SK-N-SH (cell line): Measurements from ENCODE around the gene CLEC4M. TPM values are rescaled to one million over a fixed set of nuclear protein-coding genes. Genes with fewer than 3 reads are reported as not detected.
"Not testable (repeated sequence)": the region's sequence is repeated elsewhere in the genome, so short reads cannot be mapped to it uniquely, and the experiment has no call there.

Source experiments
- CTCF ChIA-PET: fragments of 300-600, 350-600 bp; formaldehyde crosslinking; extraction: SDS; loops from one replicate; lab custom pipeline; 2021; lab: Yijun Ruan, JAX
- POLR2A ChIA-PET: fragments of 350-600 bp; sonication (Branson Sonifier 250); formaldehyde crosslinking; extraction: SDS; loops from one replicate; lab custom pipeline; 2020; ENCODE audit warnings: antibody characterized with exemption, inconsistent platforms; lab: Yijun Ruan, JAX
- DNase-seq: peaks from one replicate; pipeline ENCODE4 v3.0.0; 2012
- H2AFZ ChIP-seq: fragments of 200-600 bp; sonication (generic); 2 replicates; pipeline ENCODE4 v1.8.1; 2016; ENCODE audit warnings: antibody characterized with exemption, mild to moderate bottlenecking, low read depth
- H3F3A ChIP-seq: fragments of 200-600 bp; sonication (generic); replicated peaks from 2 replicates; pipeline ENCODE3; 2016; ENCODE audit warnings: antibody characterized with exemption, mild to moderate bottlenecking; ENCODE audit not compliant: insufficient read depth
- H3K27ac ChIP-seq, 2 experiments: fragments of 200-500 bp in 1 of 2; fragments of 200-600 bp in 1 of 2; sonication (Bioruptor generic) in 1 of 2; sonication (generic), shearing (Covaris generic) in 1 of 2; 2 replicates each; pipeline versions ENCODE4 v1.5.1 to v1.6.1; 2014 to 2016; ENCODE audit warnings: low read depth in 2 of 2, inconsistent platforms in 1 of 2, low read length in 1 of 2, mild to moderate bottlenecking in 1 of 2, mixed read lengths in 1 of 2
- H3K27me3 ChIP-seq: fragments of 200-600 bp; sonication (generic), shearing (Covaris generic); 2 replicates; pipeline ENCODE4 v1.6.1; 2016; ENCODE audit warnings: mixed run types; ENCODE audit not compliant: insufficient read depth
- H3K36me3 ChIP-seq, 2 experiments: fragments of 200-500 bp in 1 of 2; fragments of 200-600 bp in 1 of 2; sonication (Bioruptor generic) in 1 of 2; sonication (generic) in 1 of 2; replicated peaks in 1 of 2; 2 replicates each; pipeline versions ENCODE3 to v1.5.1; 2014 to 2016; ENCODE audit warnings: low read length in 1 of 2, mild to moderate bottlenecking in 1 of 2; ENCODE audit not compliant: insufficient read depth in 2 of 2, control insufficient read depth in 1 of 2
- H3K4me1 ChIP-seq, 2 experiments: fragments of 200-500 bp in 1 of 2; fragments of 200-600 bp in 1 of 2; sonication (Bioruptor generic) in 1 of 2; sonication (generic), shearing (Covaris generic) in 1 of 2; 2 replicates each; pipeline versions ENCODE4 v1.5.1 to v1.6.1; 2014 to 2016; ENCODE audit warnings: low read depth in 1 of 2, low read length in 1 of 2, mixed run types in 1 of 2; ENCODE audit not compliant: insufficient read depth in 2 of 2, control insufficient read depth in 1 of 2
- H3K4me2 ChIP-seq: fragments of 200-600 bp; sonication (generic), shearing (Covaris generic); 2 replicates; pipeline ENCODE4 v1.6.1; 2017; ENCODE audit warnings: mixed run types
- H3K4me3 ChIP-seq, 2 experiments: fragments of 200-500 bp in 1 of 2; fragments of 200-600 bp in 1 of 2; sonication (Bioruptor generic) in 1 of 2; sonication (generic), shearing (Covaris generic) in 1 of 2; 2 replicates each; pipeline versions ENCODE4 v1.5.1 to v1.8.1; 2014 to 2016; ENCODE audit warnings: low read depth in 2 of 2, inconsistent platforms in 1 of 2, low read length in 1 of 2, mild to moderate bottlenecking in 1 of 2, mixed read lengths in 1 of 2, moderate library complexity in 1 of 2
- H3K79me2 ChIP-seq: fragments of 200-600 bp; sonication (generic); 2 replicates; pipeline ENCODE4 v1.8.1; 2017; ENCODE audit warnings: mild to moderate bottlenecking; ENCODE audit not compliant: insufficient read depth
- H3K9ac ChIP-seq: fragments of 200-600 bp; sonication (generic); 2 replicates; pipeline ENCODE4 v1.6.1; 2017; ENCODE audit warnings: mixed run types
- H3K9me2 ChIP-seq: fragments of 200-600 bp; sonication (generic); 2 replicates; pipeline ENCODE4 v1.6.1; 2017; ENCODE audit warnings: mixed run types
- H3K9me3 ChIP-seq: fragments of 200-600 bp; sonication (generic); 2 replicates; pipeline ENCODE4 v1.6.1; 2017; ENCODE audit warnings: mixed run types, mild to moderate bottlenecking, moderate library complexity
- H4K20me1 ChIP-seq: fragments of 200-600 bp; sonication (generic); 2 replicates; pipeline ENCODE4 v1.6.1; 2017; ENCODE audit warnings: mild to moderate bottlenecking, mixed run types; ENCODE audit not compliant: insufficient read depth
- MEF2A ChIP-seq: IDR thresholded peaks from 2 replicates; pipeline ENCODE4 v1.4.0; 2012; ENCODE audit warnings: low read depth, borderline replicate concordance
- RFX5 ChIP-seq: IDR thresholded peaks from 2 replicates; pipeline ENCODE4 v1.6.1; 2012; ENCODE audit warnings: mild to moderate bottlenecking, improper control_type of control experiment, low read length
- SIN3A ChIP-seq: IDR thresholded peaks from 2 replicates; pipeline ENCODE4 v1.6.1; 2012; ENCODE audit warnings: low read depth, mild to moderate bottlenecking, low read length, moderate library complexity, borderline replicate concordance
- TAF1 ChIP-seq: IDR thresholded peaks from 2 replicates; pipeline ENCODE4 v1.6.1; 2012; ENCODE audit warnings: low read depth, mild to moderate bottlenecking, low read length, moderate library complexity, borderline replicate concordance
- TEAD4 ChIP-seq: IDR thresholded peaks from 2 replicates; pipeline ENCODE4 v1.4.0; 2012; ENCODE audit warnings: mild to moderate bottlenecking, borderline replicate concordance; ENCODE audit not compliant: insufficient read depth
- WGBS: methylation state at CpG from one replicate; pipeline ENCODE4 v1.1.6; 2017; ENCODE audit warnings: low lambda C conversion rate; 5-methylcytosine and 5-hydroxymethylcytosine counted together
- polyA plus RNA-seq, 3 experiments: library from polyadenylated mRNA; depleted of rRNA; stranded (reverse); fragments of >200 nt; gene quantifications; 2 replicates each; pipeline ENCODE4 v1.2.3, GENCODE V29; 2012
- TF ChIP-seq, protein P1 (sequence below): fragments of 150-350 bp; IDR thresholded peaks from 2 replicates; pipeline ENCODE4 v1.6.1; 2016; ENCODE audit warnings: mild to moderate bottlenecking, low read depth, low read length
- TF ChIP-seq, protein P2 (sequence below): IDR thresholded peaks from 2 replicates; pipeline ENCODE4 v1.6.1; 2012; ENCODE audit warnings: mild to moderate bottlenecking, low read depth, low read length, moderate library complexity

CLEC4M gene
- polyA plus RNA-seq, 1 of the 3 experiments (the other 2 are of a cell fraction), result not detected

DNA sequence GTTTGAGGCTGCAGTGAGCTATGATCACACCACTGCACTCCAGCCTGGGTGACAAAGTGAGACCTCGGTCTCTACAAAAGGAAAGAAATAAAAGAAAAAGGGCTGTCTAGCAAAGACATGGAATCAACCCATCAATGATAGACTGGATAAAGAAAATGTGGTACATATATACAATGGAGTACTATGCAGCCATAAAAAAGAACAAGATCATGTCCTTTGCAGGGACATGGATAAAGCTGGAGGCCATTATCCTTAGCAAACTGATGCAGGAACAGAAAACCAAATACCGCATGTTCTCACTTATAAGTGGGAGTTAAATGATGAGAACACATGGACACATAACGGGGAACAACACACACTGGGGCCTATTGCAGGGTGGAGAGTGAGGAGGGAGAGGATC, 53.0 kb downstream of the CLEC4M start:
- H3F3A ChIP-seq, POLR2A ChIA-PET, H3K9ac ChIP-seq, H3K36me3 ChIP-seq, DNase-seq, H2AFZ ChIP-seq, H3K9me2 ChIP-seq, H3K4me3 ChIP-seq, H3K4me2 ChIP-seq, H3K9me3 ChIP-seq, H3K27ac ChIP-seq, H3K4me1 ChIP-seq, H4K20me1 ChIP-seq, H3K79me2 ChIP-seq: not testable (repeated sequence)
- peaks cover 15% of the 10 kb centered on the region; the same call in 1 of the 2 replicates for H3K27me3 ChIP-seq
- WGBS, result 17% methylated on average over 3 of the region's 3 CpGs
- CTCF ChIA-PET, result interaction anchor here (3.9 kb wide), 1 partner anchor 16 kb away, joined by 15 read pairs; no protein-coding TSS in a partner anchor

DNA sequence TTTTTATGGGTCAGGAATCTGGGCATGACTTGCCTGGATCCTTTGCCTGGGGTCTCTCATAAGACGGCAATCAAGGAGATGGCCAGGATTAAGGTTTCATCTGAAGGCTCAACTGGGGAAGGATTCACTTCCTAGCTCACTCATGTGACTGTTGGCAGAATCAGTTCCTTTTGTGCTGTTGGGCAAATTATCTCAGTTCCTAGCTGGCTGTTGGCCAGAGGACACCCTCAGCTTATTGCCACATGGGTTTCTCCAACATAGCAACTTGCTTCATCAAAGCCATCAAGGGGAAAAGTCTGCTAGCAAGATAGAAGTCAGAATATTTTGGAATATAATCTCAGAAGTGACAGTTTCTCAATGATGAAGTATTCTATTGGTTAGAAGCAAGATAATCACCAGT, 54.8 kb downstream of the CLEC4M start:
- Histone ChIP-seq H3K4me3 (no peak overlapping the region), H3K9me3 (no peaks in the 10 kb centered on the region), H3K4me2 (no peak overlapping the region), H3F3A (no peaks in the 10 kb centered on the region), H3K36me3 (no peaks in the 10 kb centered on the region), H3K4me1 (peaks cover 0 to 6% of the 10 kb centered on the region in 2 experiments; a peak in 2 of 4 replicates)
- WGBS, result 73% methylated on average over 1 of the region's 1 CpG
- no peak for TF ChIP-seq TAF1
- no peak for TF ChIP-seq TEAD4
- no peak for TF ChIP-seq SIN3A
- TF ChIP-seq, protein P1, sequence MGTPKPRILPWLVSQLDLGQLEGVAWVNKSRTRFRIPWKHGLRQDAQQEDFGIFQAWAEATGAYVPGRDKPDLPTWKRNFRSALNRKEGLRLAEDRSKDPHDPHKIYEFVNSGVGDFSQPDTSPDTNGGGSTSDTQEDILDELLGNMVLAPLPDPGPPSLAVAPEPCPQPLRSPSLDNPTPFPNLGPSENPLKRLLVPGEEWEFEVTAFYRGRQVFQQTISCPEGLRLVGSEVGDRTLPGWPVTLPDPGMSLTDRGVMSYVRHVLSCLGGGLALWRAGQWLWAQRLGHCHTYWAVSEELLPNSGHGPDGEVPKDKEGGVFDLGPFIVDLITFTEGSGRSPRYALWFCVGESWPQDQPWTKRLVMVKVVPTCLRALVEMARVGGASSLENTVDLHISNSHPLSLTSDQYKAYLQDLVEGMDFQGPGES, result no peak
- TF ChIP-seq, protein P2, sequence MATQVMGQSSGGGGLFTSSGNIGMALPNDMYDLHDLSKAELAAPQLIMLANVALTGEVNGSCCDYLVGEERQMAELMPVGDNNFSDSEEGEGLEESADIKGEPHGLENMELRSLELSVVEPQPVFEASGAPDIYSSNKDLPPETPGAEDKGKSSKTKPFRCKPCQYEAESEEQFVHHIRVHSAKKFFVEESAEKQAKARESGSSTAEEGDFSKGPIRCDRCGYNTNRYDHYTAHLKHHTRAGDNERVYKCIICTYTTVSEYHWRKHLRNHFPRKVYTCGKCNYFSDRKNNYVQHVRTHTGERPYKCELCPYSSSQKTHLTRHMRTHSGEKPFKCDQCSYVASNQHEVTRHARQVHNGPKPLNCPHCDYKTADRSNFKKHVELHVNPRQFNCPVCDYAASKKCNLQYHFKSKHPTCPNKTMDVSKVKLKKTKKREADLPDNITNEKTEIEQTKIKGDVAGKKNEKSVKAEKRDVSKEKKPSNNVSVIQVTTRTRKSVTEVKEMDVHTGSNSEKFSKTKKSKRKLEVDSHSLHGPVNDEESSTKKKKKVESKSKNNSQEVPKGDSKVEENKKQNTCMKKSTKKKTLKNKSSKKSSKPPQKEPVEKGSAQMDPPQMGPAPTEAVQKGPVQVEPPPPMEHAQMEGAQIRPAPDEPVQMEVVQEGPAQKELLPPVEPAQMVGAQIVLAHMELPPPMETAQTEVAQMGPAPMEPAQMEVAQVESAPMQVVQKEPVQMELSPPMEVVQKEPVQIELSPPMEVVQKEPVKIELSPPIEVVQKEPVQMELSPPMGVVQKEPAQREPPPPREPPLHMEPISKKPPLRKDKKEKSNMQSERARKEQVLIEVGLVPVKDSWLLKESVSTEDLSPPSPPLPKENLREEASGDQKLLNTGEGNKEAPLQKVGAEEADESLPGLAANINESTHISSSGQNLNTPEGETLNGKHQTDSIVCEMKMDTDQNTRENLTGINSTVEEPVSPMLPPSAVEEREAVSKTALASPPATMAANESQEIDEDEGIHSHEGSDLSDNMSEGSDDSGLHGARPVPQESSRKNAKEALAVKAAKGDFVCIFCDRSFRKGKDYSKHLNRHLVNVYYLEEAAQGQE, result no peak
- TF ChIP-seq MEF2A, result no peak
- no peak for TF ChIP-seq RFX5
- TF ChIP-seq, all 33 proteins: peak for 0
- Histone ChIP-seq H3K27me3 (peaks cover 23% of the 10 kb centered on the region; the same call in 1 of the 2 replicates), H2AFZ (no peak overlapping the region), H3K9me2 (no peaks in the 10 kb centered on the region), H3K9ac (no peak overlapping the region), H4K20me1 (no peaks in the 10 kb centered on the region), H3K79me2 (no peaks in the 10 kb centered on the region), H3K27ac (no peak overlapping the region)
- ChIA-PET POLR2A (no interaction called here), CTCF (interaction anchor here (1.9 kb wide), 1 partner anchor 18 kb away, joined by 6 read pairs; no protein-coding TSS in a partner anchor)
- no peak for DNase-seq
